Liver (tissue), 9 donors: ENCODE results near the gene BAIAP3. TPM values are rescaled to one million over a fixed set of nuclear protein-coding genes. Genes with fewer than 3 reads are reported as not detected.

Source experiments
- DNase-seq: peaks from one replicate; pipeline ENCODE4 v3.0.0-alpha.2; 2017; ENCODE audit warnings: low spot score
- H3K27ac ChIP-seq, 2 donors: one replicate each; pipeline ENCODE4 v1.7.0; 2013; ENCODE audit warnings: inconsistent platforms in 2 of 2, low read length in 2 of 2, control low read depth in 1 of 2, low read depth in 1 of 2, mild to moderate bottlenecking in 1 of 2
- H3K27me3 ChIP-seq, 4 donors: one replicate each; pipeline versions ENCODE4 v1.6.1 to v1.7.0; 2013; ENCODE audit warnings: low read length in 3 of 4, inconsistent platforms in 1 of 4, mild to moderate bottlenecking in 1 of 4, moderate library complexity in 1 of 4; ENCODE audit not compliant: control insufficient read depth in 4 of 4, insufficient read depth in 4 of 4
- H3K36me3 ChIP-seq, 4 donors: one replicate each; pipeline versions ENCODE4 v1.6.1 to v1.7.0; 2013; ENCODE audit warnings: low read length in 3 of 4, mild to moderate bottlenecking in 3 of 4, low read depth in 1 of 4, moderate library complexity in 1 of 4; ENCODE audit not compliant: control insufficient read depth in 4 of 4, insufficient read depth in 3 of 4
- H3K4me1 ChIP-seq, 4 donors: one replicate each; pipeline versions ENCODE4 v1.6.1 to v1.7.0; 2013; ENCODE audit warnings: low read length in 3 of 4, mild to moderate bottlenecking in 3 of 4, moderate library complexity in 1 of 4; ENCODE audit not compliant: control insufficient read depth in 4 of 4, insufficient read depth in 4 of 4
- H3K4me3 ChIP-seq, 3 donors: one replicate each; pipeline versions ENCODE4 v1.6.1 to v1.7.0; 2013; ENCODE audit warnings: low read length in 3 of 3, control low read depth in 1 of 3, low read depth in 1 of 3, mild to moderate bottlenecking in 1 of 3
- H3K9ac ChIP-seq, 2 donors: one replicate each; pipeline ENCODE4 v1.7.0; 2013; ENCODE audit warnings: low read length in 2 of 2, mild to moderate bottlenecking in 2 of 2, moderate library complexity in 2 of 2, control low read depth in 1 of 2, low read depth in 1 of 2
- H3K9me3 ChIP-seq, 4 donors: one replicate each; pipeline versions ENCODE4 v1.6.1 to v1.7.0; 2013; ENCODE audit warnings: low read length in 3 of 4; ENCODE audit not compliant: control insufficient read depth in 4 of 4
- ATF3 ChIP-seq: IDR thresholded peaks from 2 replicates; pipeline ENCODE4 v1.6.1; 2016; ENCODE audit warnings: antibody characterized with exemption
- FOXA2 ChIP-seq: IDR thresholded peaks from 2 replicates; pipeline ENCODE4 v1.6.1; 2016; ENCODE audit warnings: antibody characterized with exemption
- HNF4G ChIP-seq: IDR thresholded peaks from 2 replicates; pipeline ENCODE4 v1.6.1; 2016; ENCODE audit warnings: antibody characterized with exemption
- JUND ChIP-seq, 2 donors: IDR thresholded peaks; 2 replicates each; pipeline ENCODE4 v1.6.1; 2016; ENCODE audit warnings: antibody characterized with exemption in 2 of 2
- SP1 ChIP-seq: IDR thresholded peaks from 2 replicates; pipeline ENCODE4 v1.6.1; 2018; ENCODE audit warnings: antibody characterized with exemption, mild to moderate bottlenecking
- TAF1 ChIP-seq: conservative IDR thresholded peaks from 2 replicates; pipeline ENCODE4 v1.6.1; 2016; ENCODE audit warnings: antibody characterized with exemption, mild to moderate bottlenecking
- YY1 ChIP-seq: IDR thresholded peaks from 2 replicates; pipeline ENCODE4 v1.6.1; 2016; ENCODE audit warnings: antibody characterized with exemption, mild to moderate bottlenecking
- ZBTB33 ChIP-seq: IDR thresholded peaks from 2 replicates; pipeline ENCODE4 v1.6.1; 2016; ENCODE audit warnings: antibody characterized with exemption
- WGBS: extraction: QIAGEN DNeasy Blood & Tissue Kit; methylation state at CpG from one replicate; pipeline ENCODE4 v1.1.7; 2013; 5-methylcytosine and 5-hydroxymethylcytosine counted together
- polyA plus RNA-seq, 2 donors: library from polyadenylated mRNA; stranded (reverse) in 1 of 2; unstranded in 1 of 2; fragments of 200-250 nt in 1 of 2; fragments of >200 nt in 1 of 2; fragmentation: Nextera tagmentation in 1 of 2; extraction: Ambion mirVana in 1 of 2; gene quantifications; one replicate each; pipeline versions ENCODE4 v1.2.1 to v1.2.3, GENCODE V29; 2013 to 2015
- total RNA-seq, 2 donors: library from RNA; depleted of rRNA; stranded (reverse); fragments of >200 nt; gene quantifications; one replicate each; pipeline ENCODE4 v1.2.3, GENCODE V29; 2014
- TF ChIP-seq, protein P1 (sequence below): fragments of 150-350 bp; IDR thresholded peaks from 2 replicates; pipeline ENCODE4 v1.5.1; 2017; ENCODE audit warnings: improper control_type of control experiment, low read depth, low read length; ENCODE audit not compliant: missing input control
- TF ChIP-seq, protein P2 (sequence below): IDR thresholded peaks from 2 replicates; pipeline ENCODE4 v1.6.1; 2016; ENCODE audit warnings: antibody characterized with exemption, mild to moderate bottlenecking
- donor health status: healthy.
- donor health status: healthy.
- donor health status: healthy.
- donor health status: healthy.
- donor health status: healthy.

The BAIAP3 gene
- total and polyA plus RNA-seq, 4 donors = 1.6 to 3.8 (median 2.6) TPM

DNA sequence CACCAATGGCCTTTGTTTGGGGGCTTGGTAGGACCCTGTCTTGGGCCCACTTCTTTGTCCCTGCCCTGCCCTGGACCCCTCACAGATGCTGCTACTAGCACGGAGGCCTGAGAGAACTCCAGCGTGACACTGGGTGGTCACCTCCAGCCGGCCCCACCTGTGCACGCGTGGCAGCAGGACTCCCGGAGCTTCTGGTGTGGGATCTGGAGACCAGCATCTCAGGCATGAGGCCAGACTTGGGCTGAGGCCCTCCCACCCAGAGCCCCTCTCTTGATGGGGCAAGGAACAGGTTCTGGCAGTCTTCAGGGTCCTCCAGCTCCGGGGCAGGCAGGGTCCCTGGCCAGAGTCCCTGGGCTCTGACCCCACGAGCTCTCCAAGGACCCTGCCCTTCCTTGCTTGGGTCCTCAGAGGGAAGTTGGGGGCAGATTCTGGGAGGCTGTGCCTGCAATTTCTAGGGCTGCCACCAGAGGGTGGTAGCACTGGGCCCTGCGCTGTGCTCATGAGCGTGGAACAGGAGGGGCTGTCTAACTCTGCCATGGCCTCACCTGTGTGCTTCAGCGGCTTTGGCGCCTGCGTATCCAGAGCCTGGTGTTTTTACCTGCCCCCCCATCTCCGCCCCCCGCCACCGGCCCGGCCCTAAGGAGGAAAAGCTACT lies 3.1 kb upstream of the BAIAP3 start:
- peaks cover 0 to 3% (median under 1%) of the 10 kb centered on the region in 4 donors for H3K36me3 ChIP-seq
- H3K9ac ChIP-seq = no peak overlapping the region
- H3K27me3 ChIP-seq = peaks cover 0 to 2% (median 0%) of the 10 kb centered on the region in 4 donors
- TF ChIP-seq JUND (IDR thresholded peaks at IDR 0.05) (no peak), FOXA2 (no peak)
- TF ChIP-seq, protein P1, sequence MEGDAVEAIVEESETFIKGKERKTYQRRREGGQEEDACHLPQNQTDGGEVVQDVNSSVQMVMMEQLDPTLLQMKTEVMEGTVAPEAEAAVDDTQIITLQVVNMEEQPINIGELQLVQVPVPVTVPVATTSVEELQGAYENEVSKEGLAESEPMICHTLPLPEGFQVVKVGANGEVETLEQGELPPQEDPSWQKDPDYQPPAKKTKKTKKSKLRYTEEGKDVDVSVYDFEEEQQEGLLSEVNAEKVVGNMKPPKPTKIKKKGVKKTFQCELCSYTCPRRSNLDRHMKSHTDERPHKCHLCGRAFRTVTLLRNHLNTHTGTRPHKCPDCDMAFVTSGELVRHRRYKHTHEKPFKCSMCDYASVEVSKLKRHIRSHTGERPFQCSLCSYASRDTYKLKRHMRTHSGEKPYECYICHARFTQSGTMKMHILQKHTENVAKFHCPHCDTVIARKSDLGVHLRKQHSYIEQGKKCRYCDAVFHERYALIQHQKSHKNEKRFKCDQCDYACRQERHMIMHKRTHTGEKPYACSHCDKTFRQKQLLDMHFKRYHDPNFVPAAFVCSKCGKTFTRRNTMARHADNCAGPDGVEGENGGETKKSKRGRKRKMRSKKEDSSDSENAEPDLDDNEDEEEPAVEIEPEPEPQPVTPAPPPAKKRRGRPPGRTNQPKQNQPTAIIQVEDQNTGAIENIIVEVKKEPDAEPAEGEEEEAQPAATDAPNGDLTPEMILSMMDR = peak; percentile 18
- H3K4me1 ChIP-seq = peaks cover 6 to 15% (median 11%) of the 10 kb centered on the region in 4 donors
- no peak overlapping the region for H3K27ac ChIP-seq
- peaks cover 0 to 3% (median 0%) of the 10 kb centered on the region in 4 donors for H3K9me3 ChIP-seq
- WGBS = 74% methylated on average over 17 of the region's 17 CpGs
- no peak overlapping the region for H3K4me3 ChIP-seq
- no peak for DNase-seq

GRCh38 chr16:1330931-1331711 lies 2.3 kb upstream of the BAIAP3 start:
- WGBS = 49% methylated on average over 22 of the region's 22 CpGs
- DNase-seq = no peak
- Histone ChIP-seq H3K9me3 (peaks cover 0 to 3% (median 0%) of the 10 kb centered on the region in 4 donors), H3K27ac (peak overlapping the region; percentile 5 to 7), H3K4me1 (peaks cover 6 to 15% (median 11%) of the 10 kb centered on the region in 4 donors), H3K36me3 (no peaks in the 10 kb centered on the region), H3K4me3 (peak overlapping the region in 1 of 3 donors; percentile 10), H3K27me3 (peaks cover 0 to 2% (median 0%) of the 10 kb centered on the region in 4 donors), H3K9ac (peak overlapping the region in 1 of 2 donors; percentile 8)
- no peak for TF ChIP-seq YY1
- no peak for TF ChIP-seq ZBTB33
- TF ChIP-seq TAF1 = no peak
- no peak for TF ChIP-seq ATF3
- TF ChIP-seq, protein P2, sequence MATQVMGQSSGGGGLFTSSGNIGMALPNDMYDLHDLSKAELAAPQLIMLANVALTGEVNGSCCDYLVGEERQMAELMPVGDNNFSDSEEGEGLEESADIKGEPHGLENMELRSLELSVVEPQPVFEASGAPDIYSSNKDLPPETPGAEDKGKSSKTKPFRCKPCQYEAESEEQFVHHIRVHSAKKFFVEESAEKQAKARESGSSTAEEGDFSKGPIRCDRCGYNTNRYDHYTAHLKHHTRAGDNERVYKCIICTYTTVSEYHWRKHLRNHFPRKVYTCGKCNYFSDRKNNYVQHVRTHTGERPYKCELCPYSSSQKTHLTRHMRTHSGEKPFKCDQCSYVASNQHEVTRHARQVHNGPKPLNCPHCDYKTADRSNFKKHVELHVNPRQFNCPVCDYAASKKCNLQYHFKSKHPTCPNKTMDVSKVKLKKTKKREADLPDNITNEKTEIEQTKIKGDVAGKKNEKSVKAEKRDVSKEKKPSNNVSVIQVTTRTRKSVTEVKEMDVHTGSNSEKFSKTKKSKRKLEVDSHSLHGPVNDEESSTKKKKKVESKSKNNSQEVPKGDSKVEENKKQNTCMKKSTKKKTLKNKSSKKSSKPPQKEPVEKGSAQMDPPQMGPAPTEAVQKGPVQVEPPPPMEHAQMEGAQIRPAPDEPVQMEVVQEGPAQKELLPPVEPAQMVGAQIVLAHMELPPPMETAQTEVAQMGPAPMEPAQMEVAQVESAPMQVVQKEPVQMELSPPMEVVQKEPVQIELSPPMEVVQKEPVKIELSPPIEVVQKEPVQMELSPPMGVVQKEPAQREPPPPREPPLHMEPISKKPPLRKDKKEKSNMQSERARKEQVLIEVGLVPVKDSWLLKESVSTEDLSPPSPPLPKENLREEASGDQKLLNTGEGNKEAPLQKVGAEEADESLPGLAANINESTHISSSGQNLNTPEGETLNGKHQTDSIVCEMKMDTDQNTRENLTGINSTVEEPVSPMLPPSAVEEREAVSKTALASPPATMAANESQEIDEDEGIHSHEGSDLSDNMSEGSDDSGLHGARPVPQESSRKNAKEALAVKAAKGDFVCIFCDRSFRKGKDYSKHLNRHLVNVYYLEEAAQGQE = no peak
- no peak for TF ChIP-seq HNF4G
- no peak for TF ChIP-seq SP1
